ENCODE data around the gene OR4F16.
"Not testable (repeated sequence)": the region's sequence is repeated elsewhere in the genome, so short reads cannot be mapped to it uniquely, and the experiment has no call there.

Gene OR4F16

GRCh38 chr1:686554-686953 lies at the start of gene OR4F16:
OR4F16 (minus strand) TSS chr1:686654; CDS start chr1:686654, 0 bp downstream.
- not testable (repeated sequence) for DNase-seq

GRCh38 chr1:733649-734048 lies 47.2 kb upstream of the OR4F16 start:
- not testable (repeated sequence) for DNase-seq

GRCh38 chr1:727040-727439 lies 40.6 kb upstream of the OR4F16 start:
- not testable (repeated sequence) for DNase-seq
